ENCODE measurements around the gene TPRX1. TPM values are rescaled to one million over a fixed set of nuclear protein-coding genes. Genes with fewer than 3 reads are reported as not detected.
"Not testable (repeated sequence)": the region's sequence is repeated elsewhere in the genome, so short reads cannot be mapped to it uniquely, and the experiment has no call there.

Gene TPRX1
- total RNA-seq, 2 experiments from 2014 or later: not detected

GRCh38 chr19:47778954-47779351, 25.4 kb downstream of the TPRX1 start:
- POLR2A ChIA-PET: interaction anchor here (0.9 to 1.4 kb wide), 2 partner anchors 26 to 33 kb away, joined by 3 to 5 read pairs; partner anchors contain the start of gene NOP53
- Mint-ChIP-seq H3K27ac (peak overlapping the region; percentile 80), H3K4me3 (peak overlapping the region; percentile 96), H3K4me1 (ENCODE audit: low read depth) (peaks cover 28% of the 10 kb centered on the region), H3K36me3 (ENCODE audit: low read depth) (peaks cover 18% of the 10 kb centered on the region), H3K9me3 (no peaks in the 10 kb centered on the region), H3K27me3 (no peaks in the 10 kb centered on the region)
- intact Hi-C loops (cut with micrococcal nuclease): no loop called here
- CTCF ChIA-PET: no interaction called here
- DNase-seq (peak; percentile 26), ATAC-seq (no peak)
- TF ChIP-seq CTCF (IDR thresholded peaks at IDR 0.05): no peak

- DNase-seq: peak; percentile 86
- no peaks in the 10 kb centered on the region for H3K27me3 Mint-ChIP-seq
- H3K4me1 Mint-ChIP-seq (ENCODE audit: low read depth): peaks cover 28% of the 10 kb centered on the region
- ChIA-PET POLR2A (interaction anchor here (0.5 to 0.9 kb wide), 3 partner anchors 26 to 263 kb away, joined by 3 read pairs; partner anchors contain the start of gene NAPA), CTCF (no interaction called here)
- intact Hi-C loops (cut with micrococcal nuclease): no loop called here
- ATAC-seq: peak; percentile 94
- peak within 1 kb of the TSS; percentile 95 for H3K27ac Mint-ChIP-seq
- no peaks in the 10 kb centered on the region for H3K9me3 Mint-ChIP-seq
- H3K4me3 Mint-ChIP-seq: peak within 1 kb of the TSS; percentile 96
- TF ChIP-seq CTCF (IDR thresholded peaks at IDR 0.05): no peak
- H3K36me3 Mint-ChIP-seq (ENCODE audit: low read depth): peaks cover 15% of the 10 kb centered on the region
Measured at GRCh38 chr19:47778049-47778953, 26.1 kb downstream of the TPRX1 start, which contains the start of gene SELENOW. Gene SELENOW, plus strand, starts transcription at chr19:47778703. Its CDS starts 83 bp downstream, at chr19:47778786.

GRCh38 chr19:47777245-47778048, 26.9 kb downstream of the TPRX1 start:
- DNase-seq; intact Hi-C loops (cut with micrococcal nuclease); H3K9me3 Mint-ChIP-seq; H3K27me3 Mint-ChIP-seq; ATAC-seq; CTCF ChIA-PET: not testable (repeated sequence)
- Mint-ChIP-seq H3K4me1 (ENCODE audit: low read depth) (peaks cover 28% of the 10 kb centered on the region), H3K27ac (peak overlapping the region; percentile 95), H3K4me3 (peak overlapping the region; percentile 96), H3K36me3 (ENCODE audit: low read depth) (peaks cover 12% of the 10 kb centered on the region)
- POLR2A ChIA-PET: interaction anchor here (0.8 kb wide), 1 partner anchor 262 kb away, joined by 3 read pairs; the partner anchor contains the start of gene NAPA

- H3K27me3 Mint-ChIP-seq: no peaks in the 10 kb centered on the region
- no peak overlapping the region for H3K4me3 Mint-ChIP-seq
- ChIA-PET CTCF (interaction anchor here (1.3 kb wide), 1 partner anchor 12 kb away, joined by 3 read pairs; no protein-coding TSS in a partner anchor), POLR2A (interaction anchor here (1.3 to 1.7 kb wide), 2 partner anchors 23 to 31 kb away, joined by 5 to 6 read pairs; partner anchors contain the start of gene NOP53)
- TF ChIP-seq CTCF (IDR thresholded peaks at IDR 0.05): no peak
- H3K9me3 Mint-ChIP-seq: no peaks in the 10 kb centered on the region
- peaks cover 5% of the 10 kb centered on the region for H3K36me3 Mint-ChIP-seq (ENCODE audit: low read depth)
- intact Hi-C loops (cut with micrococcal nuclease): no loop called here
- no peak for ATAC-seq
- H3K27ac Mint-ChIP-seq: no peak overlapping the region
- peaks cover 25% of the 10 kb centered on the region for H3K4me1 Mint-ChIP-seq (ENCODE audit: low read depth)
- no peak for DNase-seq
Measured at GRCh38 chr19:47776568-47776967, 27.8 kb downstream of the TPRX1 start.

GRCh38 chr19:47771291-47771690, 33.1 kb downstream of the TPRX1 start:
- ATAC-seq; H3K4me3 Mint-ChIP-seq; CTCF ChIA-PET; H3K4me1 Mint-ChIP-seq (ENCODE audit: low read depth); POLR2A ChIA-PET; H3K36me3 Mint-ChIP-seq (ENCODE audit: low read depth); H3K27me3 Mint-ChIP-seq; H3K27ac Mint-ChIP-seq; intact Hi-C loops (cut with micrococcal nuclease); H3K9me3 Mint-ChIP-seq; DNase-seq: not testable (repeated sequence)

Measured in activated CD8-positive, alpha-beta T cell treated with anti-CD3 and anti-CD28 coated beads for 36 hours (primary cell).